A549 (cell line): Measurements from ENCODE around the gene GAREM1.

Experiments used
- CHD2 ChIP-seq: fragments of 150-350 bp; IDR thresholded peaks from 2 replicates; pipeline ENCODE4 v1.6.1; 2014; ENCODE audit warnings: low read length; ENCODE audit not compliant: partially characterized antibody
- CTCF ChIP-seq: fragments of >200 bp; sonication (Bioruptor Twin); formaldehyde crosslinking; IDR thresholded peaks from 3 replicates; pipeline ENCODE4 v1.5.1; 2016
- KDM1A ChIP-seq: fragments of 200-600 bp; sonication (generic); IDR thresholded peaks from 2 replicates; pipeline ENCODE4 v1.6.1; 2016; ENCODE audit warnings: low read depth, mild to moderate bottlenecking

DNA sequence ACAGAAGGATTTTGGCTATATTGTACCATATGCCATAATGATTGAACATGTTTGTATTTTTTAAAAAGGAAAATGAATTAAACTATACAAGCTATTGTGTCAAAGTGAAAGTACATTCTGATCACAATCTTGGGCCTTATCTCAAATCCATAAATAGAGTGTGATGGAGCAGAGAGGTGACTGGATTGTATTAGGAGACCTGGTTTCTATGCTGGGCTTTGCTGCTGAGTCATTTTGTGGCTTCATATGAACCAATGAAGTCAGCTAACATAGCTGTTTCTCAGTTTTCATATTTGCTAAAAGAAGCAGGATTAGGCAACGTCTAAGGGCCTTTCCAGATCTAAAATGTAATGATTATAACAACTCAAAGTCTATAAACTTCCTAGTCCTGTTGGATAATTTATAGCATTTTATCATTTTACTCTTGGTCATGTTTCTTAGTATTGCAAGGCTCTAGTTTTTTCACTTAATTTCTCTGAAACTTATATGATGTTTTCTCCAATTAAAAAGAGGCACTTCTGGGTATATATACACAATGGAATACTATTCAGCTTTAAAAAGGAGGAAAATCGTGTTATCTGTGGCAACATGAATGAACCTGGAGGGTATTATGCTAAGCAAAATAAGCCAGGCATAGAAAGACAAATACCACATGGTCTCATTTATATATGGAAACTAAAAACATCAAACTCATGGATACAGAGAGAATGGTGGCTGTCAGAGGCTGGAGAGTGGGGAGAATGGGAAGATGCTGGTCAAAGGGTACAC lies 168.5 kb downstream of the GAREM1 start:
- TF ChIP-seq CTCF, result no peak
- no peak for TF ChIP-seq CHD2
- no peak for TF ChIP-seq KDM1A
